IMR-90 (cell line): ENCODE data around the gene ZBTB48. TPM values are rescaled to one million over a fixed set of nuclear protein-coding genes. Genes with fewer than 3 reads are reported as not detected.

Experiments used
- ATAC-seq: fragments of 200-7000 bp; cut with Tn5 transposase; 2 replicates; pipeline ENCODE4 v1.9.1; 2020; ENCODE audit warnings: low read depth, mild to moderate bottlenecking, moderate library complexity
- BruUV-seq: library from RNA; stranded (reverse); fragments of 400-500 nt; replicated peaks from 2 replicates; lab custom pipeline; 2021; lab: Mats Ljungman, UMichigan
- CTCF ChIA-PET: fragments of 300-600 bp; formaldehyde crosslinking; extraction: SDS; loops from one replicate; lab custom pipeline; 2021; ENCODE audit warnings: antibody characterized with exemption; lab: Yijun Ruan, JAX
- POLR2A ChIA-PET: fragments of 300-600 bp; sonication (Branson Sonifier 250); formaldehyde crosslinking; loops from one replicate; lab custom pipeline; 2022; ENCODE audit warnings: antibody characterized with exemption; ENCODE audit not compliant: unreplicated experiment; lab: Charles Lee
- DNase-seq: peaks from one replicate; pipeline ENCODE4 v3.0.0; 2013
- H2AFZ ChIP-seq: replicated peaks from 2 replicates; pipeline ENCODE3; 2013; ENCODE audit warnings: low read length, mild to moderate bottlenecking; ENCODE audit not compliant: poor library complexity
- H2AK5ac ChIP-seq: 2 replicates; pipeline ENCODE4 v1.6.1; 2013; ENCODE audit warnings: low read depth, low read length, inconsistent platforms
- H2AK9ac ChIP-seq: replicated peaks from 2 replicates; pipeline ENCODE3; 2013; ENCODE audit warnings: mild to moderate bottlenecking, low read depth, low read length, moderate library complexity; ENCODE audit not compliant: poor library complexity
- H2BK120ac ChIP-seq: 2 replicates; pipeline ENCODE4 v1.6.1; 2013; ENCODE audit warnings: low read depth, low read length, inconsistent platforms
- H2BK15ac ChIP-seq: 3 replicates; pipeline ENCODE4 v1.6.1; 2013; ENCODE audit warnings: low read depth, low read length, inconsistent platforms
- H2BK20ac ChIP-seq: 2 replicates; pipeline ENCODE4 v1.6.1; 2013; ENCODE audit warnings: low read depth, mild to moderate bottlenecking, inconsistent platforms, low read length, moderate library complexity
- H2BK5ac ChIP-seq: 2 replicates; pipeline ENCODE4 v1.6.1; 2013; ENCODE audit warnings: mild to moderate bottlenecking, low read depth, low read length, inconsistent platforms; ENCODE audit not compliant: poor library complexity, severe bottlenecking
- H3K14ac ChIP-seq: replicated peaks from 2 replicates; pipeline ENCODE4 v1.6.1; 2013; ENCODE audit warnings: low read depth, low read length, inconsistent platforms
- H3K18ac ChIP-seq: 2 replicates; pipeline ENCODE4 v1.6.1; 2013; ENCODE audit warnings: low read depth, low read length, control low read depth
- H3K23ac ChIP-seq: 2 replicates; pipeline ENCODE4 v1.6.1; 2013; ENCODE audit warnings: low read depth, low read length, inconsistent platforms
- H3K27ac ChIP-seq: 2 replicates; pipeline ENCODE4 v1.5.1; 2013; ENCODE audit warnings: mild to moderate bottlenecking, control low read depth, low read length; ENCODE audit not compliant: insufficient read depth
- H3K27me3 ChIP-seq: 2 replicates; pipeline ENCODE4 v1.6.1; 2013; ENCODE audit warnings: low read length; ENCODE audit not compliant: control insufficient read depth, insufficient read depth
- H3K36me3 ChIP-seq: 2 replicates; pipeline ENCODE4 v1.6.1; 2013; ENCODE audit warnings: low read length, mixed read lengths; ENCODE audit not compliant: control insufficient read depth, insufficient read depth
- H3K4ac ChIP-seq: 2 replicates; pipeline ENCODE4 v1.6.1; 2013; ENCODE audit warnings: low read depth, low read length, inconsistent platforms
- H3K4me1 ChIP-seq: 2 replicates; pipeline ENCODE4 v1.6.1; 2013; ENCODE audit warnings: low read length, mixed read lengths; ENCODE audit not compliant: control insufficient read depth, insufficient read depth
- H3K4me2 ChIP-seq: 2 replicates; pipeline ENCODE4 v1.6.1; 2013; ENCODE audit warnings: low read depth, mild to moderate bottlenecking, control low read depth, low read length, moderate library complexity
- H3K4me3 ChIP-seq: 2 replicates; pipeline ENCODE4 v1.5.1; 2013; ENCODE audit warnings: low read depth, mild to moderate bottlenecking, control low read depth, low read length, moderate library complexity; ENCODE audit not compliant: insufficient read depth
- H3K56ac ChIP-seq: 2 replicates; pipeline ENCODE4 v1.6.1; 2013; ENCODE audit warnings: low read length, inconsistent platforms; ENCODE audit not compliant: insufficient read depth; ENCODE audit errors: extremely low read depth
- H3K79me1 ChIP-seq, 2 experiments: 2 replicates each; pipeline ENCODE4 v1.6.1; 2013; ENCODE audit warnings: low read length in 2 of 2, inconsistent platforms in 1 of 2, low read depth in 1 of 2
- H3K9ac ChIP-seq: 2 replicates; pipeline ENCODE4 v1.6.1; 2013; ENCODE audit warnings: low read depth, low read length, control low read depth
- H3K9me1 ChIP-seq: 2 replicates; pipeline ENCODE4 v1.6.1; 2013; ENCODE audit warnings: low read length, inconsistent platforms; ENCODE audit not compliant: insufficient read depth
- H3K9me3 ChIP-seq: 2 replicates; pipeline ENCODE4 v1.6.1; 2013; ENCODE audit warnings: low read length; ENCODE audit not compliant: control insufficient read depth, insufficient read depth
- H4K20me1 ChIP-seq: 2 replicates; pipeline ENCODE4 v1.6.1; 2013; ENCODE audit warnings: low read length, inconsistent platforms; ENCODE audit not compliant: insufficient read depth
- H4K5ac ChIP-seq: 2 replicates; pipeline ENCODE4 v1.6.1; 2013; ENCODE audit warnings: mild to moderate bottlenecking, low read depth, low read length, control low read depth
- H4K8ac ChIP-seq, 2 experiments: 2 replicates each; pipeline ENCODE4 v1.6.1; 2013; ENCODE audit warnings: low read depth in 2 of 2, low read length in 2 of 2, control low read depth in 1 of 2, inconsistent platforms in 1 of 2
- H4K91ac ChIP-seq: 2 replicates; pipeline ENCODE4 v1.6.1; 2013; ENCODE audit warnings: low read depth, low read length, inconsistent platforms; ENCODE audit not compliant: insufficient read depth
- BHLHE40 ChIP-seq: fragments of 150-350 bp; IDR thresholded peaks from 2 replicates; pipeline ENCODE4 v1.6.1; 2016; ENCODE audit warnings: mild to moderate bottlenecking, low read depth, low read length
- CEBPB ChIP-seq: IDR thresholded peaks from 2 replicates; pipeline ENCODE4 v1.6.1; 2012; ENCODE audit warnings: low read depth, low read length, improper control_type of control experiment
- CHD1 ChIP-seq: IDR thresholded peaks from 2 replicates; pipeline ENCODE4 v1.6.1; 2012; ENCODE audit warnings: low read depth, low read length, improper control_type of control experiment
- FOS ChIP-seq: fragments of 150-350 bp; IDR thresholded peaks from 2 replicates; pipeline ENCODE4 v1.6.1; 2016; ENCODE audit warnings: low read depth, low read length
- MAFK ChIP-seq: IDR thresholded peaks from 2 replicates; pipeline ENCODE4 v1.6.1; 2012; ENCODE audit warnings: low read depth, low read length, improper control_type of control experiment
- MAZ ChIP-seq: IDR thresholded peaks from 2 replicates; pipeline ENCODE4 v1.6.1; 2012; ENCODE audit warnings: low read depth, mild to moderate bottlenecking, low read length, improper control_type of control experiment, moderate library complexity, borderline replicate concordance
- MXI1 ChIP-seq: IDR thresholded peaks from 2 replicates; pipeline ENCODE4 v1.6.1; 2012; ENCODE audit warnings: low read depth, mild to moderate bottlenecking, low read length, moderate library complexity, borderline replicate concordance
- NFE2L2 ChIP-seq: fragments of 150-350 bp; IDR thresholded peaks from 2 replicates; pipeline ENCODE4 v1.6.1; 2016; ENCODE audit warnings: low read depth, mild to moderate bottlenecking, low read length
- POLR2A ChIP-seq: IDR thresholded peaks from 2 replicates; pipeline ENCODE4 v1.6.1; 2012; ENCODE audit warnings: mild to moderate bottlenecking, low read depth, low read length
- RAD21 ChIP-seq: IDR thresholded peaks from 2 replicates; pipeline ENCODE4 v1.6.1; 2012; ENCODE audit warnings: low read length, improper control_type of control experiment
- RCOR1 ChIP-seq: IDR thresholded peaks from 2 replicates; pipeline ENCODE4 v1.6.1; 2012; ENCODE audit warnings: mild to moderate bottlenecking, low read length, improper control_type of control experiment; ENCODE audit not compliant: insufficient replicate concordance
- RFX5 ChIP-seq: IDR thresholded peaks from 2 replicates; pipeline ENCODE4 v1.8.0; 2012; ENCODE audit warnings: low read depth, mild to moderate bottlenecking, low read length, moderate library complexity
- SMC3 ChIP-seq: fragments of 150-350 bp; IDR thresholded peaks from 2 replicates; pipeline ENCODE4 v1.6.1; 2016; ENCODE audit warnings: low read depth, mild to moderate bottlenecking, antibody characterized with exemption, low read length, moderate library complexity
- USF2 ChIP-seq: fragments of 150-350 bp; IDR thresholded peaks from 2 replicates; pipeline ENCODE4 v1.6.1; 2017; ENCODE audit warnings: mild to moderate bottlenecking, antibody characterized with exemption, low read length, low read depth
- WGBS, 2 experiments: methylation state at CpG; one replicate each; pipeline versions ENCODE4 v1.1.5 to v1.1.7; 2013; ENCODE audit warnings: missing lambda C conversion rate in 2 of 2; ENCODE audit not compliant: insufficient read length in 1 of 2; ENCODE audit errors: extremely low coverage in 2 of 2; 5-methylcytosine and 5-hydroxymethylcytosine counted together
- dilution Hi-C: fragments of 300-500 bp; cut with HindIII; formaldehyde crosslinking; loops from one replicate; pipeline ENCODE4 v1.14.3; 2018; ENCODE audit warnings: low sequenced_read_pairs; ENCODE audit not compliant: unreplicated experiment
- in situ Hi-C: fragments of 300-500 bp; cut with MboI; formaldehyde crosslinking; loops from 3 replicates; pipeline ENCODE4 v1.14.3; 2019; ENCODE audit warnings: low sequenced_read_pairs, inconsistent platforms, mixed read lengths
- intact Hi-C: fragments of 100-400 bp; cut with micrococcal nuclease; formaldehyde crosslinking; loops from 2 replicates; pipeline ENCODE4 v1.10.0; 2022
- polyA plus RNA-seq, 3 experiments: library from polyadenylated mRNA; depleted of rRNA; stranded (reverse); fragments of >200 nt; gene quantifications; 2 replicates each; pipeline ENCODE4 v1.2.3, GENCODE V29; 2012; ENCODE audit warnings: low replicate concordance in 1 of 3
- total RNA-seq: library from RNA; depleted of rRNA; stranded (reverse); fragments of >200 nt; gene quantifications from 2 replicates; pipeline ENCODE4 v1.2.3, GENCODE V29; 2012
- TF ChIP-seq, protein P1 (sequence below): conservative IDR thresholded peaks from 2 replicates; pipeline ENCODE4 v1.5.1; 2012; ENCODE audit warnings: mild to moderate bottlenecking, low read depth, low read length, improper control_type of control experiment
- TF ChIP-seq, protein P2 (sequence below): fragments of 150-350 bp; IDR thresholded peaks from 2 replicates; pipeline ENCODE4 v1.6.1; 2016; ENCODE audit warnings: low read depth, mild to moderate bottlenecking, low read length, moderate library complexity, borderline replicate concordance

ZBTB48 gene
- total and polyA plus RNA-seq, 2 of the 4 experiments (the other 2 are of a cell fraction), result 9.3 to 17.5 TPM

DNA sequence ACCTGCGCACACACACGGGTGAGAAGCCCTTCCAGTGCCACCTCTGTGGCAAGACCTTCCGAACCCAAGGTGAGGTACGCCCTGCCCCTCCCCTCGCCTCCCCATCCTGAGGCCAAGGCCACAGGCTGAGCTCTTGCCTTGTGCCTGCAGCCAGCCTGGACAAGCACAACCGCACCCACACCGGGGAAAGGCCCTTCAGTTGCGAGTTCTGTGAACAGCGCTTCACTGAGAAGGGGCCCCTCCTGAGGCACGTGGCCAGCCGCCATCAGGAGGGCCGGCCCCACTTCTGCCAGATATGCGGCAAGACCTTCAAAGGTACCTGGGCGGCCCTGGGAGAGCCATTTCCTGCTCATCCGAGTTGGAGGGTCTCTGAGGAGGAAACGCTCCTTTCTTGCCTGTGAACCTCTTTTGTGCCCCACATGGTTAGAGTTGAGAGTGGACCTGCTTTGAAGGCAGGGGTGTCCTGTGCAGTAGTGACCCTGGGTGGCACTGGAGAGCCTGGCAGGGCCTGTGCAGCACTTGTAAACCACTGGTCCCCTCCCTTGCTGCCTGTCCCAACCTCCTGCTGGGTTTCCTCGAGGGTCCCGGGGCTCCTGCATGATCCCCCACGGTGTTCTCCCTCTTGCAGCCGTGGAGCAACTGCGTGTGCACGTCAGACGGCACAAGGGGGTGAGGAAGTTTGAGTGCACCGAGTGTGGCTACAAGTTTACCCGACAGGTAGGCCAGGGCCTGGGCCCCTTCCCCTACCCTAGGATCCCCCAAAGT is 8.5 kb downstream of the ZBTB48 start:
- no peak overlapping the region for H4K91ac ChIP-seq
- H2BK20ac ChIP-seq, result no peak overlapping the region
- H3K4me2 ChIP-seq, result no peak overlapping the region
- no peak overlapping the region for H3K4me3 ChIP-seq
- dilution Hi-C loops (no loop called here), in situ Hi-C loops (no loop called here), intact Hi-C loops (no loop called here)
- H3K36me3 ChIP-seq, result peaks cover 58% of the 10 kb centered on the region
- no TSS peak for BruUV-seq
- no peak overlapping the region for H3K9ac ChIP-seq
- H2AK5ac ChIP-seq, result no peak overlapping the region
- H4K5ac ChIP-seq, result no peak overlapping the region
- H3K9me1 ChIP-seq, result peaks cover 4% of the 10 kb centered on the region; the same call in 1 of the 2 replicates
- no peak overlapping the region for H3K14ac ChIP-seq
- ChIA-PET POLR2A (no interaction called here), CTCF (no interaction called here)
- H3K4me1 ChIP-seq, result no peaks in the 10 kb centered on the region
- no peak overlapping the region for H2BK120ac ChIP-seq
- no peaks in the 10 kb centered on the region for H3K27me3 ChIP-seq
- no peak overlapping the region for H3K18ac ChIP-seq
- H3K4ac ChIP-seq, result no peak overlapping the region
- H2BK15ac ChIP-seq, result no peak overlapping the region
- H3K56ac ChIP-seq, result no peak overlapping the region
- H3K79me1 ChIP-seq, result peaks cover 9 to 59% of the 10 kb centered on the region in 2 experiments
- H3K27ac ChIP-seq, result no peak overlapping the region
- WGBS, 2 experiments, result 92% methylated on average over 14 of the region's 25 CpGs; no CpG with 5 or more reads in 1 of the 2 experiments
- no peak for DNase-seq
- no peak overlapping the region for H2AFZ ChIP-seq
- peaks cover 57% of the 10 kb centered on the region for H4K20me1 ChIP-seq
- ATAC-seq, result no peak
- H3K23ac ChIP-seq, result no peak overlapping the region
- H3K9me3 ChIP-seq, result no peaks in the 10 kb centered on the region
- TF ChIP-seq MAZ (no peak), NFE2L2 (no peak), CEBPB (no peak), RAD21 (no peak), POLR2A (no peak), MAFK (no peak), MXI1 (no peak), RFX5 (no peak), FOS (no peak), CHD1 (no peak), USF2 (no peak), BHLHE40 (no peak), RCOR1 (no peak), SMC3 (no peak)
- TF ChIP-seq, protein P1, sequence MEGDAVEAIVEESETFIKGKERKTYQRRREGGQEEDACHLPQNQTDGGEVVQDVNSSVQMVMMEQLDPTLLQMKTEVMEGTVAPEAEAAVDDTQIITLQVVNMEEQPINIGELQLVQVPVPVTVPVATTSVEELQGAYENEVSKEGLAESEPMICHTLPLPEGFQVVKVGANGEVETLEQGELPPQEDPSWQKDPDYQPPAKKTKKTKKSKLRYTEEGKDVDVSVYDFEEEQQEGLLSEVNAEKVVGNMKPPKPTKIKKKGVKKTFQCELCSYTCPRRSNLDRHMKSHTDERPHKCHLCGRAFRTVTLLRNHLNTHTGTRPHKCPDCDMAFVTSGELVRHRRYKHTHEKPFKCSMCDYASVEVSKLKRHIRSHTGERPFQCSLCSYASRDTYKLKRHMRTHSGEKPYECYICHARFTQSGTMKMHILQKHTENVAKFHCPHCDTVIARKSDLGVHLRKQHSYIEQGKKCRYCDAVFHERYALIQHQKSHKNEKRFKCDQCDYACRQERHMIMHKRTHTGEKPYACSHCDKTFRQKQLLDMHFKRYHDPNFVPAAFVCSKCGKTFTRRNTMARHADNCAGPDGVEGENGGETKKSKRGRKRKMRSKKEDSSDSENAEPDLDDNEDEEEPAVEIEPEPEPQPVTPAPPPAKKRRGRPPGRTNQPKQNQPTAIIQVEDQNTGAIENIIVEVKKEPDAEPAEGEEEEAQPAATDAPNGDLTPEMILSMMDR, result no peak
- TF ChIP-seq, protein P2, sequence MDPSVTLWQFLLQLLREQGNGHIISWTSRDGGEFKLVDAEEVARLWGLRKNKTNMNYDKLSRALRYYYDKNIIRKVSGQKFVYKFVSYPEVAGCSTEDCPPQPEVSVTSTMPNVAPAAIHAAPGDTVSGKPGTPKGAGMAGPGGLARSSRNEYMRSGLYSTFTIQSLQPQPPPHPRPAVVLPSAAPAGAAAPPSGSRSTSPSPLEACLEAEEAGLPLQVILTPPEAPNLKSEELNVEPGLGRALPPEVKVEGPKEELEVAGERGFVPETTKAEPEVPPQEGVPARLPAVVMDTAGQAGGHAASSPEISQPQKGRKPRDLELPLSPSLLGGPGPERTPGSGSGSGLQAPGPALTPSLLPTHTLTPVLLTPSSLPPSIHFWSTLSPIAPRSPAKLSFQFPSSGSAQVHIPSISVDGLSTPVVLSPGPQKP, result no peak
- no peak overlapping the region for H4K8ac ChIP-seq
- no peak overlapping the region for H2BK5ac ChIP-seq
- H2AK9ac ChIP-seq, result peak overlapping the region; percentile 25
